HG02610 (cell line): ENCODE measurements around the gene CADM1.
"Not testable (repeated sequence)": the region's sequence is repeated elsewhere in the genome, so short reads cannot be mapped to it uniquely, and the experiment has no call there.

Source experiments
- ATAC-seq: cut with Tn5 transposase; IDR thresholded peaks from one replicate; pipeline ENCODE4 v1.9.1; 2021; ENCODE audit warnings: mild to moderate bottlenecking, moderate library complexity; ENCODE audit not compliant: unreplicated experiment

Gene CADM1

GRCh38 chr11:115481528-115481927 is 22.7 kb downstream of the CADM1 start:
- ATAC-seq = no peak

GRCh38 chr11:115480611-115481010 is 23.6 kb downstream of the CADM1 start:
- ATAC-seq = no peak

DNA sequence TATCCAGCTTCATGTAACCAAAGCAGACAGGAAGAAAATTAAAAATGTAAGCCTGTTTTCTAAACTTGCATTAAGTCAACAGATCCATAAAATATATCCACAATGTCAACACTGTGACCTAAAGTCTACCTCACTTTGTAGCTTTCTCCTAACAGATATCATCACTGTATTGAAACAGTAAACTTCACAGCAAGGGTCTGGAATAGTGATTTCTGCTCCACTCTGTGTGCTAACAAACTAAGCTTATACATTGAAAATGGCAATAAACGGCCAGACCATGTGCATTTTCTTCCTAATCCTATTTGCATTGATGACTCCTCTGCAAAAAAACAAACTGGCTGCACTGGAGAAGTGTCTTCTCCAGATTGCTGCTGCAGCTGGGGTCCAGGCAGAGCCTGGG is 26.8 kb downstream of the CADM1 start:
- ATAC-seq = no peak

GRCh38 chr11:115476463-115477286 is 27.5 kb downstream of the CADM1 start:
- ATAC-seq = no peak

DNA sequence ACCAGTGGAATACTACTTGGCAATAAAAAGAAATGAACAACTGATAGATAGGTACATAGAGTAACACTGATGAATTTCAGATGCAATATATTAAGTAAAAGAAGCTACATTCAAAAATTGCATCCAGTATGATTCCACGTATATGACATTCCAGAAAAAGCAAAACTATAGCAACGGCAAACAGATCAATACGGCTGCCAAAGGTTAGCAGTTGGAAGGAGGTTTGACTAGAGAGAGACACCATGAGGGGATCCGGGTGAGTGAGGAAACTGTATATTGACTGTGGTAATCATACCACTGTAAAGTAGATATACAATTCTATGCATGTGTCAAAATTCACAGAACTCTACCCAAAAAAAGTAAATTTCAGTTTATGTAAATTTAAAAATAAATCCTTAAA is 28.7 kb downstream of the CADM1 start:
- ATAC-seq = no peak

DNA sequence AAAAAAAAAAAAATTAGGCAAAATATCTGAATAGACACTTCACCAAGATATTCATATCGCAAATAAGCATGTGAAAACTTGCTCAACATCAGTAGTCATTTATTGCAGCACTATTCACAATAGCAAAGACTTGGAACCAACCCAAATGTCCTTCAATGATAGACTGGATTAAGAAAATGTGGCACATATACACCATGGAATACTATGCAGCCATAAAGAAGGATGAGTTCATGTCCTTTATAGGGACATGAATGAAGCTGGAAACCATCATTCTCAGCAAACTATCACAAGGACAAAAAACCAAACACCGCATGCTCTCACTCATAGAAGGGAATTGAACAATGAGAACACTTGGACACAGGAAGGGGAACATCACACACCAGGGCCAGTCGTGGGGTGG is 29.9 kb downstream of the CADM1 start:
- not testable (repeated sequence) for ATAC-seq

DNA sequence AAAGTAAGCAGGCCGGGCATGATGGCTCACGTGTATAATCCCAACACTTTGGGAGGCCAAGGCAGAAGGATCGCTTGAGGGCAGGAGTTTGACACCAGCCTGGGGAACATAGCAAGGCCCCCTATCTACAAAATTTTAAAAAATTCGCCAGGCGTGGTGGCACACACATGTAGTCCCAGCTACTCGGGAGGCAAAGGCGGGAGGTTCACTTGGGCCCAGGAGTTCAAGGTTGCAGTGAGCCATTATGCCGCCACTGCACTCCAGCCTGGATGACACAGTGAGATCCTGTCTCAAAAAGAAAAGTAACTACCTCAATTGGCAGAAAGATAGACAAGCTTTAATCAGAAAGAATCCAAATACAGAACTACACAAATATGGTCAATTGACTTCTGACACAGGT is 31.0 kb downstream of the CADM1 start:
- no peak for ATAC-seq

GRCh38 chr11:115471367-115471766 is 32.8 kb downstream of the CADM1 start:
- peak; percentile 95 for ATAC-seq

DNA sequence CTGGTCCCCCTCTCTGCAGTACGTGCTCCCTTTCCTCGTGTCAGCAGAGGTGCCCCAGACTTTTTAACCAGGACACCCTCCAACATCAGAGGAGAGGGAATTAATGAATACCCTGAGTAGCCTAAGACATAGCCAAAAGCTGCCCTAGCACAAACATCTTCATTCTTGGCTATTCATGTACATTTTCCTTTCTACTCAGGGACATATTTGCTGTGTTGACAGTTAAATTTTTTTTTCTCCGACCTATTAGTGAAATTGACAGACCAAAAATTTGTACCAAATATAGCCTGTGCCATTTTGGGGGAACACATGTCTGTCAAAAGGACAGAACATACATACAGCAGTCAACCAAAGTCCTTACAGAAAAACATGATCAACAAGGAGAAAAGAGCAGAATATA is 33.3 kb downstream of the CADM1 start:
- ATAC-seq = no peak

- no peak for ATAC-seq
Observed at GRCh38 chr11:115469361-115469760, 34.9 kb downstream of the CADM1 start.

GRCh38 chr11:115466122-115466521 is 38.1 kb downstream of the CADM1 start:
- ATAC-seq = no peak

DNA sequence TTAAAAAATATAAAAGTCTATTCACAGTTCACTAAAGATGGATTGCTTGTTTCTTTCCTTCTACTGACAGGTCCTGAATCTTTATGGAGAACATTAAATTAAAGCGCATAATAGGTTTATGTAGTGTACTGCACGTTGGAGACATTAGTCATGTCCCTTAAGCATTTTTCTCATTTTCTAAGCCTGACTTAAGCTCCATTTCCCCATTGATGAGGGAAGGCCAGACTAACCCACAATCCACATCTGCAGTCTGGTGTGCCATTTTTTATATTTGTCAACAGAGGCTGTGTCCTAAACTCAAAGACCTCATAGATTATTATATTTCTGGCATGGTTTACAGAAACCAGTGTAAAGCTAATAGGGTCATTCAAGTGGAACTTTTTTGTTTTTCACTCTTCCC is 39.9 kb downstream of the CADM1 start:
- no peak for ATAC-seq

- ATAC-seq = no peak
Observed at GRCh38 chr11:115463606-115464005, 40.6 kb downstream of the CADM1 start.

GRCh38 chr11:115462757-115463156 is 41.5 kb downstream of the CADM1 start:
- ATAC-seq = no peak

GRCh38 chr11:115462004-115462541 is 42.1 kb downstream of the CADM1 start:
- no peak for ATAC-seq

- no peak for ATAC-seq
Observed at GRCh38 chr11:115460512-115460911, 43.7 kb downstream of the CADM1 start.

GRCh38 chr11:115459563-115459962 is 44.7 kb downstream of the CADM1 start:
- ATAC-seq = no peak

DNA sequence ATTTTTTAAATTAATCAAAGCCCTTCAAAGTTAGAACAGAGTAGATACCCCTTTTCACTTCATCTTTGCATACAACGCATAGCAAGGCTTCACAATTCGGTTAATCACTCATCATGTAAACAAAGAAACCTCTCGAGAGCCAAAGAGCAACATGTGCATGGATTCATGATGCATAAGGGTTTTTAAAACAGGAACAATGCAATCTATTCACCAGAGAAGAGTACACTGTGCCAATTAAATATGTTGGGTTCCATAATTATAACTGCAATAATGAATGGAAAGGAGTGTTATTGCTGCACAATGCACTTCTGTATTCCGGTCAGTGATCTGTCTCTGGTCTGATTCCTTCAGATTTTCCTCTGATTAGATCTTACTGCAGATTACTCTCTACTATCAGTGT is 45.3 kb downstream of the CADM1 start:
- no peak for ATAC-seq

- ATAC-seq = no peak
Observed at GRCh38 chr11:115456019-115456418, 48.2 kb downstream of the CADM1 start.

DNA sequence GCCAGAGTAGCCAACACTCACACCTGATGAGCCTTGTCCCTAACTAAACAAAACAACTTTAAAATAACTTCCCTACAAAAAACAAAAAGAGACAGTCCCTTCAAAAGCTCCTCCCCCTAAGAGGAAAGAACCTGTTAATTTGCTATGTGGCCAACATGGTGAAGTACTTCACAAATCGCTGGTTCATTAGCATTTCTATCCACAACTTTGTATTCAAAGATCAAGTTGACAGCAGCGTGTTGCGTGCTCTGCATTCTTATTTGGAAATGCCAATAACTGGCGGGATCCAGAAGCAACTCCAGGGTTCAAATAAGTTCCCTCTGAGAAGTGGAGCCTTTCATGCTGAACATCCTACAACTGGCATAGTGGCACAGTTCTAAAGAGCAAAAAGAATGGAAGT is 48.6 kb downstream of the CADM1 start:
- no peak for ATAC-seq

DNA sequence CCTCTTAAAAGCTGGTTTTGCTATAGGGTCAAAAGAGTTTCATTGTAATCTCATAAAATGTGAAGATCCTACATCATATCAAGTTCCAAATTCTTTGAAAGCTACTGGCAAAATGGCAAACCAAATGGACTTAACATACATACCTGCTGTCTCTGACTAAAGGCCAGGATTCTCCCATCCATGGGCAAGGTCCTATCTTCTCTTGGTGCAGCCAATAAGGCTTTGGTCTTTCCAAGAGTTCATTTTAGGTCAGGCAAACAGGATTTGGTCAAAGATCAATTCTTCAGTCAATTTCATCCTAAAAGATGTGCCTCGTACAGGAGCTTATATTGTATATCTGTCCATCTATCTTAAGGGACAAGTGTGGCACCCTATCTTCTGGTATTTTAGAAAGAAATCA is 49.7 kb downstream of the CADM1 start:
- ATAC-seq = no peak

DNA sequence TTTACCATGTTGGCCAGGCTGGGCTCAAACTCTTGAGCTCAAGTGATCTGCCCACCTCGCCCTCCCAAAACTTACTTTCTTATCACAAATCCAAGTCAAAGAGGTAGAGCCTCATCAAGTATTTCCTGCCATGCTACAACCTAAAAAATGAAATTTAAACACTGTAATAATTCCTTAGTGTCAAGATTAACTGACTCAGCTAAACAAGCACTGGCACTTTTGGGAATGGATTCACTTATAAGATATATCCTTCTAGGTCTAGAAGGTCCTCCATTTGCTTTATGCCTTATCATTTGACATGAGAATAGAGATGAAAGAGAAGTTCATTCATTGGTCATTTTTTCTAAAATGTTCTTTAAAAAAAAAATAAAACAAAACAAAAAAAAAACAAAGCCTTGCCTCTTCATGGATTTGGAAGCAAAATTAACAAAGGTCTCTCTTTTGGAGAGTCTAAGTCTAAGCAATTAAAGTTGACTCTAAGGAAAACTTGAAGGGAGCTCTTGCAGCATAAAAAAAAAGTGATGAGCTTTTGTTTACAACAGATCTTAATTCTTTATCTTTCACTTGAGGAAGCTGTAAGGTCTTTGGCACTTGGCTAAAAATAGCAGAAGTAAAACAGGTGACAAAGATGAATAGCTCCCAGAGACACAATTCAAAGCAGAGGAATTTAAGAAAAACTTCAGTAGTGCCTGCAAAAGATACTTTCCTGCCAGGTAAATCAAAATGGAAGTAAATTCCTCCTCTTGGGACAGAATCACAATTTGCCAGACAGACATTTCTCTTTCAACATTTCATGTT is 50.3 kb downstream of the CADM1 start:
- ATAC-seq = no peak
